NB4 (cell line): ENCODE data around the gene BAIAP2.

Experiments
- CTCF ChIP-seq: IDR thresholded peaks from one replicate; pipeline ENCODE4 v1.5.1; 2012; ENCODE audit warnings: low read depth, low read length
- MYC ChIP-seq: IDR thresholded peaks from 2 replicates; pipeline ENCODE4 v1.6.1; 2011; ENCODE audit warnings: low read depth, low read length
- POLR2A ChIP-seq: IDR thresholded peaks from 2 replicates; pipeline ENCODE4 v1.6.1; 2011; ENCODE audit warnings: mild to moderate bottlenecking; ENCODE audit not compliant: insufficient read length; ENCODE audit errors: extremely low read depth
- TF ChIP-seq, protein P1 (sequence below): IDR thresholded peaks from 2 replicates; pipeline ENCODE4 v1.6.1; 2011; ENCODE audit warnings: low read depth, low read length

DNA sequence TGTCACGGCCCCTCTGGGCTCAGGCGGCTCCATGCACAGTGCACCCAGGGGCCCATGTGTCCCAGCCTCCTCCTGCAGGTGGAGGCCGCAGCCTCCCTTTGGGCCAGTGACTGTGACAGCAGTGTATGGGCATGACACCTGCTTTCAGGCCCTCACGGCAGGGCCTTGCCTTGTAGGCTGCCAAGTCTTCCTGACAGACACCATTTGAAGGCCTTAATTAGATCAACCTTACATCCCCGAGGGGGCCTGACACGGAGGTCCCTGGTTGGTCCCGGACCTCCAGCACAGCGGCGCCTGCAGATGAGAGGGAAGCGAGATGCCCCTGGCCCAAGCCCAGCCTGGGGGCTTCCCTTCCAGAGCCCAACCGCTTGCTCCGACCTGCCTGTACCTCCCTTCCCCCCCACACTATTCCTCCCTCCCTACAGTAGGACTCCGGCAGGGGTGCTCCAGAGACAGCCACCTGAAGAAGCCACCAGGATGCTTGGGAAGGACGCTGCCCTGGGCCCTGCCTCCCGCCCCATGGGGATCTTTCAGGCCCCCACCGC lies 31.9 kb downstream of the BAIAP2 start:
- TF ChIP-seq POLR2A (no peak), CTCF (no peak), MYC (no peak)
- TF ChIP-seq, protein P1, sequence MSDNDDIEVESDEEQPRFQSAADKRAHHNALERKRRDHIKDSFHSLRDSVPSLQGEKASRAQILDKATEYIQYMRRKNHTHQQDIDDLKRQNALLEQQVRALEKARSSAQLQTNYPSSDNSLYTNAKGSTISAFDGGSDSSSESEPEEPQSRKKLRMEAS: no peak
